DMS53 (cell line): ENCODE measurements around the gene PLA2R1.
A peak's percentile ranks its signal among the peaks of the same experiment; 100 is the strongest.

Experiments
- DNase-seq: peaks from one replicate; lab custom pipeline; 2025; lab: John Stamatoyannopoulos, UW

The PLA2R1 gene

DNA sequence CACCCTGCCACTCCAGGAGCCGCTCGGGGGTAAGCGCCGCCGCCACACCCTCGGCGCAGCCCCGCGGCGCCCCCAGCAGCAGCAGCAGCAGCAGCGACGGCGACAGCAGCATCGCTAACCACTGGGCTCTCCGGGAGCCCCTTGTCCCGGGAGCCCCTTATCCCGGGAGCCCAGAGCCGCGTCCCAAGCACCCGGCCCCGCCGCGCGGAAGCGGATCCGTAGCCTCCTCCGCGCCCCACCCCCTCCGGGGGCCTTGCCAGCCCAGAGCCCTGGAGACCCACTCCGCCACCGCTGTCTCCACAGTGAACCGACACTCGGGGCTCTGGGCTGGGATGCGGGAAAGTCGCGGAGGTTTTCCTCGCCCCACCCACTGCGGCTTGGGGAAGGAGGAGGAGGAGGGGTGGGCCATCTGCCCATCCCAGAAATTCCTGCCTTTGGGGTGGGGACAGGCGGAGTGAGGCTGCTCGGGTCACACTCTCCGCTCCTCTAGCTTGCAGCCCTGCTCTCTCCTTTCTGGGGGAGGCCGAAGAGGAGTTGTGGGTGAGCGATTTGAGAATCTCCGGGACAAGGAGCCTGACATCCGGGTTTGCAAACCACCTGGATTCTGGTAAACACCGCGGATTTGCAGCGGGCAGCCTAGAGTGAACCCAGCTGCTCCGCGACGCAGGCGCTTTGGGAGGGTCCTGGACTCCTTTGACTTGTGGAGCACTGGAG, at the start of gene PLA2R1:
Gene PLA2R1 (minus strand): TSS at position 324 of the 714 bp plus-strand sequence. CDS start 212 bp downstream, at position 112.
- peak; percentile 82 for DNase-seq

DNA sequence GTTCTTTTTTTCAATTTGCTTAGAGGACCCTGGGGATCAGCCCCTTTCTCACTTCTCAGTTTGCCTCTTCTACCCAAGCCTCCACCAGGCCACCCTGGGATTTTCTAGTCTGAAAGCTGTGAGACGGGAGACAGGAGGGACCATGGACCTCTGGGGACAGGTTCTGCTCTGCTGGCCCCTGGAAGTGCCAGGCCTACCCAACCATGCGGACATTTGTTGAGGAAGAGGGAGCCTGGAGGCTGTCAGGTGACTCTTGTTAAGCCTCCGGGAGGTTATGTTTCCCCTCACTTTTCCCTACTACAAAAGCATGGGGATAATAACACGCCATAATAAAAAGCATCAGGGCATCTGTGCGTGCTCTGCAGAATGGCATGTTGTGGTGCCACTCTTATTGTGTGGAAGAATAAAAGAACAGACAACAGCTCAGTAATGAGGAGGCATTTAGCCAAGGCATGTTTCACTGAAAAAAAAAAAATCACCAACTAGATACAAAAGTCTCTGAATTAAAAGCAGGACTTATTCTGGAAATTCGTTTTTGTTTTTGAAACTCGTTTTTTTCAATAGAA, 48.3 kb upstream of the PLA2R1 start:
- no peak for DNase-seq

DNA sequence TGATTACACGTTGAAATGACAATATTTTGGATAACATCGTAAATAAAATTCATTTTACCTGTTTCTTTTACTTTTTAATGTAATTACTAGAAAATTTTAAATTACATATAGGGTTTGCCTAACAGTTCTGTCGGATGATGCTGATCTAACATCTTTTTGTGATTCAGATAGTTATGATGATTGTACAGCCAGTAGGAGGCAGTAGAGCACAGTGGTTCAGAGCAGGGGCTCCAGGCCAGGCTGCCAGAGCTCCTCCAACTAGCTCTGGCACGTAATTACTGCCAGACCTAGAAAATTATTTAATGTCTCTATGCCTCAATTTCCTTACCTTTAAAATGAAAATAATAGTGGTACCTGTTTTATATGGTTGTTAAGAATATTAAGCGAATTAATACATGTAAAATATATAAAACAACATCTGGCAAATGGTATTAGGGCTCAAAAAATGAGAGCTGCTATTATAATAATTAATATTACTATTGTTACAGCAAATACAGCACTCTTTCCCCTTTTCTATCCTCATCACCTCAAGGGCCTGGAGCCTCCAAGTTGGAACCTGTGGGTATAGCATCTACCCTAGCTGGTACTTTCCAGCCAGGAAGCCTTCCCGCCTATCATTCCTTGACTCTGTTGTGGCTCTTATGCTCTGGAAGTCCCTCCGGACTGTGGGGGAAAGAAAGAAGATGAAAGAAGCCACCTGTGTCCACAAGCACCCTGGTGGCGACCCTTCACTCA, 47.7 kb upstream of the PLA2R1 start:
- DNase-seq = peak; percentile 89

DNA sequence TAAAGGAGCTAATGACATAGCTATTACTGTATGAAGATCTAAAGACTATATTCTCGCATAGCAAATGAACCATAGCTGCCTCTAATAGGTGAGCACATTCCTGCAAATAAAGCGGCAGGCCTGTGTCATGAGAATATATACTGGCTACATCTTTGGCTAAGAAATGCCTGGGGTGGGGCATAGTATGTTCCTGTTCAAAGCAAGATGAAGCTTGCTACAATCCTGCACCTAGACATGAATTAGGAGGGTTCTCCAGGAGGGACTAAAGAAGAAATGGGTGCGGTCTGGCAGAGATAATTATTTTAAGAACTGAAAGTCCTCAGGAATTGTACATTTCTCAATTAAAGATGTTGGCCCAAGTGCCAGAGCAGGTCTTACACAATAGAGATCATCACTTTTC, 46.8 kb upstream of the PLA2R1 start:
- DNase-seq = no peak

DNA sequence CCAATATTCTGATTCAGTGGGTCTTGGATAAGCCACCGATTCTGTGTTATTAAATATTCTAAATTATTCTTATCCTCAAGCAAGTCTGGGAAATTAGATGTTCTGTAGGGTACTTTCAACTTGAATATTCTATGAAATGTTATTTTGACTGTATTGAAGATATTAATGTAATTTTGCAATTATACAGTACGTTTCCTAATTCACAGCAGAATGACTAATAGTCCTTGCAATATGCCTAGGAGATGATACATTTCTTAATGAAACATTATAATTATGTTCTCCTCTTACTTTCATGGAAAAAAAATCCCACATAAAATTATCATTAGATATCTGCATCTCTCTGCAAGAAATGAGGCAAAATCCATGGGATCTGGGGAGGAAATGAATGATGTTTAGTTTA, 46.2 kb upstream of the PLA2R1 start:
- DNase-seq = no peak

DNA sequence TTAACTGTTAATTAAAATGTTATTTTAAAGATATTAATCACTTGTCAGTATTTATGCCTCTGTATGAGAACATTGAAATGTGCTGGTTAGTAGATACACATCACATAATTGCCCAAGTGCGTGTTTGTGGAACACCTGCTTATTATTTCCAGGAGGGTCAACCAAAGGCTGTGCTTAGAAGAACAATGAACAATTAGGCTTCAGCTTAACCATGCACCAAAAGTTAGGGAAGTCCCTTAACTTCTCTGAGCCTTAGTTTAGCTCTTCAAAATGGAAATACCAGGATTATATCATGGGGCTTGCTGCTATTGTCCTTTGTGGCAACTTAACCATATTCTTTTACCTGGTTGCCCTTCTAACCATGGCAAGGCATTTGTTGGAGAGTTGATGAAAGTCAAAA, 43.0 kb upstream of the PLA2R1 start:
- no peak for DNase-seq

DNA sequence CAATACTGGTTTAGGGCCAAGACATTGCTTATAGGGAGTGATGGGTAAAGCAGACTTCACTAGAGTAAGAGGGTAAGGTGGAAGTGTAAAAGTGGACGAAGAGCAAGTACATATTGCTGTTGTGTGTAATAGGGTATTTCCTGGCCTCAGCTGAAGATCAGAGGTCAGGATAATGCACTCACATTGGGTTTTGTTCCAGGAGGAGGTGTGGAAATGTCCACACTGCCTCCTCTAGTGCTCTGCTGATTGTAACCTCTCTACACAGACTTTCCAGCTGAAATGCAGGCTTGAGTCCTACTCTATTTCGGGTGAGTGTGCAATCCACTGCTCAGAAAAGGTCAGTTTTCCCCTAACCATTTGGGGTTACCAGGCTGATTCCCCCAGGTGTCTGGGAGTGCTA, 41.7 kb upstream of the PLA2R1 start:
- DNase-seq = no peak

DNA sequence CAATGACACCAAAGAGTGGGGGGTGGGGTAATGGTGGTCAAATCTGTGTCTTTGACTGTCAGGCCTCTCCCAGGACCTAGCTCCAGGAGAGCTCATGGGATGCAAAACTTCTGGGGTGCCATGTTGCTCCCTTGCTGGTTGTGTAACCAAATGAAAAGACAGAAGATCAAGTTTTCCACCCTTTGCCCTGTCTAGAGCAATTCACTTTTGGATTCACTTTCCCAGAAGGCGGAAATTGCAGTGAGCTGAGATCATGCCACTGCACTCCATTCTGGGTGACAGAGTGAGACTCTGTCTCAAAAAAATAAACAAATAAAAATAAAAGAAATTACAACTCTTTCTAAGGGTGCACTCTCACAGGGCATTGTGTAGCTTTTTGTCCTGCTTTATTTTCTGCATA, 34.9 kb upstream of the PLA2R1 start:
- DNase-seq = no peak

DNA sequence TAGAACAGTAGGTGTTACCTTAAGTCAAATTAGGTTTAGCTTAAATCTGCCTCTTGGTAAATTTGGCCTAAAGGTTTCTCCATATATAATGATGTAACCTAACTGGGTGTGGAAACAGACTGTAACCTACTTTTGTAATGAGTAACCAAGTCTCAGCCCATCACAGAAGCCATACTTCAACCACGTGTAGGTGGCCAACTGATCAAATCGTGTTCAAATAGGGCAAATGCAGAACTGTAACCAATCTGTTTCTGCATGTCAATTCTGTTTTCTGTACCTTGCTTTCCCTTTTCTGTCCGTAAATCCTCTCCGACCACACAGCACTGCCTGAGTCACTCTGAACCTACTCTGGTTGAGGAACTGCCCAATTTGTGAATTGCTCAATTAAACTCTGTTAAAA, 34.0 kb upstream of the PLA2R1 start:
- no peak for DNase-seq

DNA sequence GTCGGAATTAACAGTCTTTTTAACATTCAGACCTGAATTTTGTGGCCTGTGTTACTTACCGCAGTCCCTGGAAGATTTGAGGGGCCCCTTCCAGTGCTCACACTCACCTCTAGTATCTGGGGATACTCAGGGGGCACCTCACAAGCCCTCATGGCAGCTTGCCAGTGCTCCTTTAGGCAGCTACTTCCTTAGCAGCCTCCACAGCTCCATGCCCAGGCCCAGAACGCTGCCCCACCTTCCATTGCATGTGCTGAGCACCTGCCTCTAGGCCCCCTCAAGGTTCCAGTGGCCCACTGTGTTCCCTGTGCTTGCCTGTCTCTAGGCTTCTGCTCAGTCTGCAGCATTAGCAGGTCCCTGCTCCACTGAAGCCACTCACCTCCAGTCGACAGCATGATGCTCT, 30.0 kb upstream of the PLA2R1 start:
- DNase-seq = no peak

DNA sequence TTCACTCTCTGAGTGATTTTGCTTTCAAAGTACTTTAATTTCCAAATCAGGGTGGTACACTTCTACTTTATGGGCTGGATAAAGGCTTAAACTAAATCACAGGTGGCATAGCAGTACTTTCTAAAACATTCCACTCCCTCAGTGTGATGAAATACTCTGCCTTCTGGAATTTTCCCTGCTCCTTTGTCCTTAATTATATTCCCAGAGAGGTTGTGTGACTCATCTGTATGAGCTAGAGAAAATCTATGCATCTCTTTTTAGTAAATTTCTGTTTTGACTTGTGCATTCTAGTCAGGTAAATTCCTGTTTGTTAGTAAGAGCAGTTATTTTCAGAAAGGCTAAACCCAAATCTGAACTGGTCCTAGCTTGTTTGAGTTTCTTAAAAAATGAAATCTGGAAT, 29.0 kb upstream of the PLA2R1 start:
- DNase-seq = no peak

DNA sequence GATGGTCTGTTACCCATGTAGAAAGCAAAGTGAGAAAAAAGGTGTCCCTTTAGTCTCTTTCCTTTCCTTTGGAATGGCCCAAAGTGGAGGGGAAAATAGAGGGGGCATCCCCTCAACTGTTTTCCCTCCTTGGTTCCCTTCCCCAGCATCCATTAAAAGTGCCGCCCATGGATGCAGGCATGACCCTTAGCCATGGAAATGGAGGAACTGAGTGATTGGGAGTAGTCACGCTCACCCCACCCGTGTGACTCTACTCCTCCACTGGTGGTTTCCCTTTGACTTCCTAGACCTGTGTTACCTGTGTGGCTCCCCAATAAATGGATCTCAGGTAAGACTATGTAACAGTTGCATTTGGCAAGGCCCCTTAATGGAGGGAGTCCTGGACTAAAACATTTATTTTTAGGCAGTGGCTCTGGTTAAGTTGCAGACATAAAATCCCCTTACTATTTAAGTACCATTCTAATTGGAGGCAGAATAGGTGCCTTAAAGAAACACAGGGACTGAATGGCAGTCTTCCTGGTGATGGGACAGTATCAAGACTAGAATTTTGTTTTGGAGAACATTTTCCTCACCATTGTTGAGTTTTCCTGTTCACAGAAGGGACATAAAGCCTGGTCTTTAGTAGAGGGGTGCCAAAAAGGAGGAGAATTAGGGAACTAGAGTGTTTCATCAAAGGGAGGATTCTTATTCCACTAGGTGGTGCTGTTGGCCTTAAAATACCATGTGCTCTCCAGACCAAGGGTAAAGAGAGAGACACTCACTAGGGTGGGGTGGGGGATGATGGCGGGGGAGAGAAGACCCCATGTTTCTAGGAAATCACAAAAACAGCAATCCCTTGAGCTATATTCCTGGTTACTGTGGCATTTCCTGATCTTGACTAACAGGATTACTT, 25.7 kb upstream of the PLA2R1 start:
- peak; percentile 70 for DNase-seq

DNA sequence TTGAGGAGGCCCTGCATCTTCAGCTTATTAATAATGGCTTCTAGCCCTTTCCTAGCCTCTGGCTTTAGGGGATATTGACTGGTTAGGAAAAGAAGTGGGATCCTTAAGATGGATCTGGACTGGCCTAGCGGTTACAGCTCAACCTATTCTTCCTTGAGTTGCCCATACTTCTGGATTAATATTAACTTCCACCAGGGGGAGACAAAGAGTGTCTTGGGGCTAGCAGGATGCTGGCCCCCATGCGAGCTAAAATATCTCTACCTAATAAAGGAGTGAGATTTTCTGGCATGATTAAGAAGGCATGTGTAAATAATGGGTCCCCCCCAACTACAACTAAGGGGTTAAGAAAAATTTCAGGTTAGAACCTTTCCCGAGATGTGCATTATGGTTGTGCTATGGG, 23.2 kb upstream of the PLA2R1 start:
- DNase-seq = peak; percentile 63

DNA sequence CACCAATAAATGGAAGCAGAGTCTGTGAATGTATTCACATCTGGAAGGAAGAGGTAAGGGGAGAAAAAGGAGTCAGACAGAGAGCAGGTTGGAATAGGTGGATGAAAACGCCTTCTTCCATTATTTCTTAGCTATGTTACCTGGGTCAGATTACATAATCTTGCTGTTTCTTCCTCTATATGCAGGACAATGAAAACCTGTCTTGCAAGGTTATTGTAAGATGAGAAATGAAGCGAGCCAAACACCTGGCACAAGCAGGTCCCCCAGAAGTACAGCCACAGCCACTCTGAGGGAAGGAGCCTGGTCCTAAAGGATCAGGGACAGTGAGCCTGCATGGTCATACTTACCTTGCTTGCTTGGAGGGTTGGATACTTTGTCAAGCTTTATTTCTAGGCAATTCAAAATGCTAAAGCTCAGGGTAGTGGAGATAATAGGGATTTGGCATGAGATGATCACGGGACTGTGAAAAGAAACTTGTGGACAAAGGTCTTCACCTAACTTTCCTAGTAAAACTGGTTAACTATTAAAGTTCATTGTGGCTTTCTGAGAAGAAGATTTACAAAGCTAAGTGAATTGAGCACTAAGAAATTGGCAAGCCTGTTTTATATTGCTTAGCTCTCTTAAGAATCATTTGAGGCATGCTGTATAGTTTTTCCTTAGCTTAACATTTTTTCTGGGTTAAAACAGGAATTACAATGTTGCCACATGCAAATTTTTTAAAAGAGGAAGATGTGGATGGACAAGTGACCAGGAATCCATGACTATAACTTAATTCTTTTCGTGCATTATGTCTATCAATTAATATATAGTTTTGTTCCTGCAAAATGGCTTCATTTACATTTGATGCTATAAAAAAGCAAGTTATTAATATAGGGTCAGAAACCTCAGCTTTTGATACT, 15.7 kb upstream of the PLA2R1 start:
- peak; percentile 18 for DNase-seq

DNA sequence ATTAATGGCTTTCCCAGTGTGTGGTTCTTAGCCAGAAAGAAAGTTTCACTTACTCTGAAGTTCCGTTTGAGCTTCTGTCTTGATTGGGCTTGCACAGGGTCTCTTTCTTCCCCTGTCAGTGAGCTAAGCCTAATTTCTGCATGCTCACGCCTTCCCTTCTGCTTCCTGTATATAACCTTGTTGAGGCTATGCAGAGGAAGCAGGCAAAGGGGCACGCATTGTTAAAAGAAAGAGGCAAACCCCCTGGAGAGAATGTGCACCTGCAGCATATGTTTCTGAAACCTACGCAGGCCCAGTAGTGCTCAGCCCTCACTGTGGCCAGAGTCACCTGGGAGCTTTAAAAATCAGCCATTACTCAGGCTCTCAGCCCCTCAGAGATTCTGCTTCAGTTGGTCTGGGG, 14.5 kb upstream of the PLA2R1 start:
- DNase-seq = no peak

DNA sequence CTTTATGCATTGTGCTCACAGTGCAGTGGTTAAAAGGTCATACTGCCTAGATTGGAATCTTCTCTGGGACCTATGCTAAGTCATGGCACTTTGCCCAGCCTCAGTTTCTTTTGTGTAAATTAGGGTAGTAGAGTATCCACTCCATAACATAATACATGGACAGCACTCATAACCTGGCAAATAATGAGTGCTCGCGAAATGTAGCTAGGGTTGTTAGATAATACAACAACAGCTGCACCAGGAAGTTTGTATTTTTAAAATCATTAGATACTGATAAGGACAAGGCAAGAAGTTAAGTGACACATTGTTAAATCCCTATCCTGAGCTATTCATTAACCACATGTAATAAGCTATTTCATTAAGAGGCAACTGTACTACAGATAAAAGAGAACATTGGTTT, 13.8 kb upstream of the PLA2R1 start:
- DNase-seq = peak; percentile 21

DNA sequence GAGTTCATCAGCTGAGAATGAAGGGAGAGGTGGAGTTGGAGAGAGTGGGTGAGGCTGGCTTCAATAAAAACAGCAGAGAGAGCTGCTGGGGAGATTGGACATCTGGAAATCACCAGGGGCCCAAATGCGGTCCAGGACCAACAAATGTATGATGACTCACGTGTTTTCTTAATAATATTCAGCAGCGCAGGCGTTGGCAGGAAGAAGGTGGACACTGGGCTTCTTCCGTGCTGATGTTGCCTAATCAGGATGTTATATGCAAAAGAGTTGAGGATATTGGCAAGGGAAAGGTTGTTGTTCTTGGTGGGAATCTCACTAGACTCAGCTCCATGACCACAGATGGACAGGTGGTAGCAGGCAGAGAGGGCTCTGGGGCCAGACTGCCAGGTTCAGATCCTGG, 12.8 kb upstream of the PLA2R1 start:
- DNase-seq = no peak

DNA sequence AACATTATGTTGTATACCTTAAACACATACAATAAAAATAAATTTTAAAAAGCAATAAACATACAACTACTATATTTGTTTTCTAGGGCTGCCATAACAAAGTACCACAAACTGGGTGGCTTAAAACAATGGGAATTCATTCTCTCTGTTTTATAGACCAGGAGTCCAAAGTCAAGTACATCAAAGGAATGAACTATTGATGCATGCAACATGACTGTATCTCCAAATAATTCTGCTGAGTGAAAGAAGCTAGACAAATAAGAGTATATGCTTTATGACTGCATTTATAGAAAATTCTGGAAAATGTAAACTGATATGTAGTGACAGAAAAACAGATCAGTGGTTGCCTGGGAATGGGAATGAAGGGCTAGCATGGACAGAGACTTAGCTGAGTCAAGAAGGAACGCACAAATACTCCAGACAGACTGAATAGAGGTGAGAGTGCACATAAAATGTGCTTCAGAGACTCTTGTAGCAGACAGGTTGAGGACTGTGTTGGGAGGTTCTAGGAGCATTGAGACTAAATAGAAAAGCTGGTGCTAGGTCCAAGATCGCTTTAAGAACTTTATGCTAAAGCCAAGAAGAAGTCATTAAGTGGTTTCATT, 11.0 kb upstream of the PLA2R1 start:
- DNase-seq = no peak

DNA sequence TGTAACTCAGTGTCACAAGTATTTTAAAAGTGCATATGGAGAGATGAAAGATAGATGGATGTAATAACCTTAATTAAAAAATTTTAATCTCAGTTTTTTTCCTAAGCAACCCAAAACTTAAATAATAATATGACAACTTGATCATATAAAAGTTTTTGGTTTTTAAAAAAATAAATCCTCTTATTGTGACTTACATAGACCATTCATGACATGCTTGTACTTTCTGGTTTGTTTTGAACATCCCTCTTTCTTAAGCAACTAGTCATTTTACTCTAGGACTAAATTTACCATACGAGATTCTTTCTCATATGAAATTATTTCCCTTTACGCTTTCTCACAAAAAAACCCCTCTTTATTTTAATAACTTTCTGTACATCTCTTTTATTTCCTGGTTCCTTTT, 6.5 kb upstream of the PLA2R1 start:
- DNase-seq = peak; percentile 35

DNA sequence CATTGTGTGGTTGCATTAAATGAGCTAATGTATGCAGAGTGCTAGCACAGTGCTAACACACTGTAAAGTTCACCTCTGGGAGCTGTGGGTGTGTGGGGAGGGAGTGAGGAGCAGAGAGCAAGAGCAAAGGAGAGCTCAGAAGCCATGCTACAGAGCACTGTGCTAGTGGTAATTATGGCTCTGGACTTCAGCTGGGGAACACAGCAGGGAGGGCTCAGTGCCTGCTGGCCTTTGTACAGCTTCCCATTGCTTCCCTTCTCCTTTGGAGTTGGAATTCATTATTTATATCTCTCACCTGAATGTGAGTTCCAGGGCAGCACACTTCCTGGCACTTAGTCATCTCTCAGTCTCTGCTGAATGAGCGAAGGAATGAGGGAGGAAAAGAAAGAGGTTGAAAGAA, 2.5 kb upstream of the PLA2R1 start:
- no peak for DNase-seq
